ENCODE data around the gene CPED1.

GRCh38 chr7:121269798-121270197 lies 281.3 kb downstream of the CPED1 start:
- TF ChIP-seq CTCF (IDR thresholded peaks at IDR 0.05) (no peak), EZH2phosphoT487 (IDR thresholded peaks at IDR 0.05) (no peak)
